H9 (cell line): ENCODE data around the gene IGFBP5. TPM values are rescaled to one million over a fixed set of nuclear protein-coding genes. Genes with fewer than 3 reads are reported as not detected.

Experiments
- DNase-seq: peaks from one replicate; pipeline ENCODE4 v3.0.0-alpha.2; 2017
- H2AFZ ChIP-seq: one replicate; pipeline ENCODE4 v1.6.1; 2013; ENCODE audit warnings: mild to moderate bottlenecking, low read length, control low read depth, moderate library complexity
- H2AK5ac ChIP-seq: 2 replicates; pipeline ENCODE4 v1.6.1; 2013; ENCODE audit warnings: low read length, control low read depth, mixed read lengths; ENCODE audit not compliant: insufficient read length
- H2BK120ac ChIP-seq: one replicate; pipeline ENCODE4 v1.6.1; 2013; ENCODE audit warnings: low read depth, mild to moderate bottlenecking, low read length, control low read depth, inconsistent platforms; ENCODE audit not compliant: poor library complexity, severe bottlenecking
- H2BK12ac ChIP-seq: 2 replicates; pipeline ENCODE4 v1.6.1; 2013; ENCODE audit warnings: low read length, control low read depth, mixed read lengths, low read depth; ENCODE audit not compliant: insufficient read length
- H2BK15ac ChIP-seq: 2 replicates; pipeline ENCODE4 v1.6.1; 2013; ENCODE audit warnings: low read depth, low read length, control low read depth
- H2BK20ac ChIP-seq: one replicate; pipeline ENCODE4 v1.6.1; 2013; ENCODE audit warnings: low read depth, mild to moderate bottlenecking, low read length, control low read depth, inconsistent platforms; ENCODE audit not compliant: poor library complexity, severe bottlenecking
- H2BK5ac ChIP-seq: 2 replicates; pipeline ENCODE4 v1.6.1; 2013; ENCODE audit warnings: low read length, control low read depth, mixed read lengths; ENCODE audit not compliant: insufficient read length
- H3K14ac ChIP-seq: 2 replicates; pipeline ENCODE4 v1.6.1; 2013; ENCODE audit warnings: low read length, control low read depth; ENCODE audit not compliant: insufficient read depth
- H3K18ac ChIP-seq: 2 replicates; pipeline ENCODE4 v1.6.1; 2013; ENCODE audit warnings: low read depth, mild to moderate bottlenecking, mixed read lengths, low read length, control low read depth; ENCODE audit not compliant: insufficient read length
- H3K23ac ChIP-seq: 2 replicates; pipeline ENCODE4 v1.6.1; 2013; ENCODE audit warnings: low read length, control low read depth, mixed read lengths, low read depth; ENCODE audit not compliant: insufficient read length
- H3K23me2 ChIP-seq: 2 replicates; pipeline ENCODE4 v1.6.1; 2013; ENCODE audit warnings: low read depth, mild to moderate bottlenecking, mixed read lengths, low read length, control low read depth; ENCODE audit not compliant: insufficient read length, poor library complexity, severe bottlenecking
- H3K27ac ChIP-seq: 2 replicates; pipeline ENCODE4 v1.5.1; 2013; ENCODE audit warnings: low read length, control low read depth, mixed read lengths, low read depth; ENCODE audit not compliant: insufficient read length
- H3K27me3 ChIP-seq: 2 replicates; pipeline ENCODE4 v1.6.1; 2013; ENCODE audit warnings: low read length, control low read depth, inconsistent platforms; ENCODE audit not compliant: insufficient read depth
- H3K4ac ChIP-seq: 2 replicates; pipeline ENCODE4 v1.6.1; 2013; ENCODE audit warnings: low read depth, mild to moderate bottlenecking, control low read depth, inconsistent platforms, low read length, moderate library complexity
- H3K4me1 ChIP-seq: 2 replicates; pipeline ENCODE4 v1.6.1; 2013; ENCODE audit warnings: low read length, control low read depth, inconsistent platforms; ENCODE audit not compliant: insufficient read depth
- H3K4me2 ChIP-seq: 2 replicates; pipeline ENCODE4 v1.6.1; 2013; ENCODE audit warnings: low read length, control low read depth, mixed read lengths; ENCODE audit not compliant: insufficient read length, insufficient read depth
- H3K56ac ChIP-seq: 2 replicates; pipeline ENCODE4 v1.6.1; 2013; ENCODE audit warnings: low read depth, mild to moderate bottlenecking, mixed read lengths, low read length, control low read depth; ENCODE audit not compliant: insufficient read length
- H3K79me1 ChIP-seq: 2 replicates; pipeline ENCODE4 v1.6.1; 2013; ENCODE audit warnings: low read depth, mild to moderate bottlenecking, moderate library complexity, low read length, control low read depth, inconsistent platforms; ENCODE audit not compliant: insufficient read depth, poor library complexity, severe bottlenecking
- H3K79me2 ChIP-seq: 2 replicates; pipeline ENCODE4 v1.6.1; 2013; ENCODE audit warnings: low read length, control low read depth, inconsistent platforms; ENCODE audit not compliant: insufficient read depth
- H3K9ac ChIP-seq: 2 replicates; pipeline ENCODE4 v1.6.1; 2013; ENCODE audit warnings: low read length, control low read depth, mixed read lengths; ENCODE audit not compliant: insufficient read length; ENCODE audit errors: extremely low read depth
- H3K9me3 ChIP-seq: one replicate; pipeline ENCODE4 v1.6.1; 2013; ENCODE audit warnings: low read depth, low read length, inconsistent platforms; ENCODE audit not compliant: control insufficient read depth
- H3T11ph ChIP-seq: one replicate; pipeline ENCODE4 v1.6.1; 2013; ENCODE audit warnings: mild to moderate bottlenecking, low read length, control low read depth, inconsistent platforms
- H4K20me1 ChIP-seq: one replicate; pipeline ENCODE4 v1.6.1; 2013; ENCODE audit not compliant: control insufficient read depth, insufficient read length, insufficient read depth
- H4K5ac ChIP-seq: 2 replicates; pipeline ENCODE4 v1.6.1; 2013; ENCODE audit warnings: low read depth, mild to moderate bottlenecking, mixed read lengths, low read length, control low read depth; ENCODE audit not compliant: insufficient read length
- H4K8ac ChIP-seq: replicated peaks from 2 replicates; pipeline ENCODE4 v1.6.1; 2013; ENCODE audit warnings: low read length, control low read depth, mixed read lengths, low read depth; ENCODE audit not compliant: insufficient read length
- H4K91ac ChIP-seq: 2 replicates; pipeline ENCODE4 v1.6.1; 2013; ENCODE audit warnings: low read depth, mild to moderate bottlenecking, moderate library complexity, mixed read lengths, low read length, control low read depth; ENCODE audit not compliant: insufficient read length
- H3K27ac Mint-ChIP-seq, 3 experiments: 2 replicates in 2 of 3; 3 replicates in 1 of 3; pipeline ENCODE4 v1.8.0; 2020 to 2021; ENCODE audit warnings: mixed read lengths in 3 of 3, mild to moderate bottlenecking in 1 of 3, moderate library complexity in 1 of 3
- H3K27me3 Mint-ChIP-seq: 2 replicates; pipeline ENCODE4 v1.8.0; 2021; ENCODE audit warnings: low read depth, mild to moderate bottlenecking, moderate library complexity, mixed read lengths
- H3K36me3 Mint-ChIP-seq, 3 experiments: 2 replicates in 2 of 3; 3 replicates in 1 of 3; pipeline ENCODE4 v1.8.0; 2020 to 2021; ENCODE audit warnings: low read depth in 3 of 3, mixed read lengths in 3 of 3; ENCODE audit not compliant: insufficient read depth in 1 of 3
- H3K4me1 Mint-ChIP-seq, 2 experiments: 2 replicates each; pipeline ENCODE4 v1.8.0; 2020; ENCODE audit warnings: mixed read lengths in 2 of 2
- H3K4me3 Mint-ChIP-seq, 2 experiments: 2 replicates in 1 of 2; 3 replicates in 1 of 2; pipeline ENCODE4 v1.8.0; 2020 to 2021; ENCODE audit warnings: mild to moderate bottlenecking in 2 of 2, mixed read lengths in 2 of 2, moderate library complexity in 1 of 2
- H3K9me3 Mint-ChIP-seq, 2 experiments: 2 replicates in 1 of 2; 3 replicates in 1 of 2; pipeline ENCODE4 v1.8.0; 2020; ENCODE audit warnings: mild to moderate bottlenecking in 2 of 2, mixed read lengths in 2 of 2, moderate library complexity in 1 of 2
- WGBS: extraction: QIAGEN DNeasy Blood & Tissue Kit; methylation state at CpG from one replicate; pipeline ENCODE4 v1.1.7; 2013; ENCODE audit warnings: missing lambda C conversion rate, low lambda C conversion rate, mixed read lengths; ENCODE audit not compliant: insufficient read length; ENCODE audit errors: extremely low coverage; 5-methylcytosine and 5-hydroxymethylcytosine counted together
- total RNA-seq: library from RNA; stranded (reverse); gene quantifications from 2 replicates; pipeline ENCODE4 v1.2.1, GENCODE V29; 2021
- TF ChIP-seq, protein P1 (sequence below): fragments of 200-600 bp; sonication (generic); conservative IDR thresholded peaks from 3 replicates; pipeline ENCODE4 v1.8.0; 2021; ENCODE audit warnings: antibody characterized with exemption, mild to moderate bottlenecking

The IGFBP5 gene
- total RNA-seq, 1 experiment from 2014 or later = 0.90 TPM

DNA sequence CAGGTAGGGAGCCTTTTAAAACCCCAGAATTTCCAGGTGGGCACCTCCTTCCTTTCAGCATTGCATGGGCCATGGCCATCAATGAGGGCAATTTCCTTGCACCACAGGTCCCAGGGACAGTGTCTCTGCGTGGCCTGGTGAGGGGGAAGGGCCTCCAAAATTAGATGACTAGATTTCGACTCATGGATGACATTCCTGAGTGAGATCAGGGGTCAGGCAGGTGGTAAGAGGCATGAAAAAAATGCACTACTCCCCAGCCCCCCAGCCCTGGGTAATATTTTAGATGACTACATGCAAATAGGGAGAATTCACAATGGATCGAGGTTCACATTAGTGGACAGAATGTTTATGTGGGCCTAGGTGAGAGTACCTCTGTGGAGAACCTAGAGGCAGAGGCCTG is 19.0 kb upstream of the IGFBP5 start:
- Histone ChIP-seq H3K27ac (no peak overlapping the region), H4K20me1 (no peaks in the 10 kb centered on the region), H2AFZ (no peak overlapping the region), H3K4me1 (no peaks in the 10 kb centered on the region), H3K23me2 (no peaks in the 10 kb centered on the region), H3T11ph (no peak overlapping the region), H4K5ac (no peak overlapping the region), H4K91ac (no peak overlapping the region), H3K79me1 (no peaks in the 10 kb centered on the region), H3K9me3 (no peaks in the 10 kb centered on the region), H3K27me3 (no peaks in the 10 kb centered on the region), H3K79me2 (no peaks in the 10 kb centered on the region), H3K23ac (no peak overlapping the region), H2BK12ac (no peak overlapping the region), H3K56ac (no peak overlapping the region), H2BK5ac (no peak overlapping the region), H3K14ac (no peak overlapping the region), H2BK120ac (no peak overlapping the region), H2BK20ac (no peak overlapping the region), H3K18ac (no peak overlapping the region), H3K4ac (no peak overlapping the region), H4K8ac (no peak overlapping the region), H2BK15ac (no peak overlapping the region), H3K9ac (no peak overlapping the region), H2AK5ac (no peak overlapping the region), H3K4me2 (no peak overlapping the region)
- WGBS = no CpG with 5 or more reads among the region's 3 CpGs
- Mint-ChIP-seq H3K4me3 (no peak overlapping the region), H3K4me1 (peaks cover 5 to 7% of the 10 kb centered on the region in 2 experiments), H3K36me3 (no peaks in the 10 kb centered on the region), H3K9me3 (peaks cover 0 to under 1% of the 10 kb centered on the region in 2 experiments; a peak in 1 of 5 replicates), H3K27ac (peak overlapping the region in 1 of 3 experiments; percentile 44; a peak in 1 of 7 replicates), H3K27me3 (peaks cover 3% of the 10 kb centered on the region)
- TF ChIP-seq, protein P1, sequence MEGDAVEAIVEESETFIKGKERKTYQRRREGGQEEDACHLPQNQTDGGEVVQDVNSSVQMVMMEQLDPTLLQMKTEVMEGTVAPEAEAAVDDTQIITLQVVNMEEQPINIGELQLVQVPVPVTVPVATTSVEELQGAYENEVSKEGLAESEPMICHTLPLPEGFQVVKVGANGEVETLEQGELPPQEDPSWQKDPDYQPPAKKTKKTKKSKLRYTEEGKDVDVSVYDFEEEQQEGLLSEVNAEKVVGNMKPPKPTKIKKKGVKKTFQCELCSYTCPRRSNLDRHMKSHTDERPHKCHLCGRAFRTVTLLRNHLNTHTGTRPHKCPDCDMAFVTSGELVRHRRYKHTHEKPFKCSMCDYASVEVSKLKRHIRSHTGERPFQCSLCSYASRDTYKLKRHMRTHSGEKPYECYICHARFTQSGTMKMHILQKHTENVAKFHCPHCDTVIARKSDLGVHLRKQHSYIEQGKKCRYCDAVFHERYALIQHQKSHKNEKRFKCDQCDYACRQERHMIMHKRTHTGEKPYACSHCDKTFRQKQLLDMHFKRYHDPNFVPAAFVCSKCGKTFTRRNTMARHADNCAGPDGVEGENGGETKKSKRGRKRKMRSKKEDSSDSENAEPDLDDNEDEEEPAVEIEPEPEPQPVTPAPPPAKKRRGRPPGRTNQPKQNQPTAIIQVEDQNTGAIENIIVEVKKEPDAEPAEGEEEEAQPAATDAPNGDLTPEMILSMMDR = no peak
- no peak for DNase-seq
